Measurements from ENCODE around the gene NSL1.
"Not testable (repeated sequence)": the region's sequence is repeated elsewhere in the genome, so short reads cannot be mapped to it uniquely, and the experiment has no call there.

NSL1 gene

GRCh38 chr1:212791676-212792395 is at the start of gene NSL1, which contains the start of gene TATDN3:
Gene NSL1 (minus strand): TSS chr1:212791777. CDS start chr1:212791763, 14 bp downstream.
Gene TATDN3 (plus strand): TSS chr1:212791894. CDS start chr1:212791922, 28 bp downstream.
- POLR2A ChIA-PET: interaction anchor here (0.5 to 2.1 kb wide), 11 partner anchors 9 to 223 kb away, joined by 3 to 9 read pairs (median 3); partner anchors contain the start of gene FLVCR1
- CTCF ChIA-PET: interaction anchor here (0.6 to 1.1 kb wide), 3 partner anchors 42 to 336 kb away, joined by 3 to 4 read pairs (median 4); no protein-coding TSS in a partner anchor
- peak; percentile 3; the same call in 1 of the 2 replicates for TF ChIP-seq L3MBTL2 (conservative IDR thresholded peaks at IDR 0.05)
- peak; percentile 70 for TF ChIP-seq NFRKB (IDR thresholded peaks at IDR 0.05)
- no peak for TF ChIP-seq HDGF (IDR thresholded peaks at IDR 0.05; ENCODE audit: borderline replicate concordance)
- peak; percentile 76 for TF ChIP-seq ELF4 (IDR thresholded peaks at IDR 0.05)
- no peak for TF ChIP-seq LEF1 (IDR thresholded peaks at IDR 0.05; ENCODE audit: borderline replicate concordance)
- TF ChIP-seq SUZ12 (IDR thresholded peaks at IDR 0.05): no peak
- TF ChIP-seq ZNF384 (IDR thresholded peaks at IDR 0.05): peak; percentile 37; the same call in 1 of the 2 replicates
- peak; percentile 36; the same call in 1 of the 2 replicates for TF ChIP-seq FOXM1 (IDR thresholded peaks at IDR 0.05; ENCODE audit: borderline replicate concordance)
- TF ChIP-seq PKNOX1 (IDR thresholded peaks at IDR 0.05): 0 out of 2 replicates have a peak, but pooled peaks have one; percentile 31
- peak; percentile 32; the same call in 1 of the 2 replicates for TF ChIP-seq ARNT (IDR thresholded peaks at IDR 0.05)
- TF ChIP-seq FOXK2 (IDR thresholded peaks at IDR 0.05): no peak
- TF ChIP-seq CTBP1 (IDR thresholded peaks at IDR 0.05; ENCODE audit: borderline replicate concordance): peak; percentile 96

GRCh38 chr1:212838145-212838544 is 46.6 kb upstream of the NSL1 start:
- ChIA-PET CTCF (no interaction called here), POLR2A (interaction anchor here (1.5 kb wide), 1 partner anchor 20 kb away, joined by 9 read pairs; the partner anchor contains the start of gene FLVCR1)
- TF ChIP-seq NFRKB (IDR thresholded peaks at IDR 0.05) (no peak), PKNOX1 (IDR thresholded peaks at IDR 0.05) (no peak), FOXK2 (IDR thresholded peaks at IDR 0.05) (no peak), FOXA1 (IDR thresholded peaks at IDR 0.05) (no peak), SP1 (IDR thresholded peaks at IDR 0.05) (no peak), TARDBP (IDR thresholded peaks at IDR 0.05) (no peak), ARNT (IDR thresholded peaks at IDR 0.05) (no peak), CTBP1 (IDR thresholded peaks at IDR 0.05; ENCODE audit: borderline replicate concordance) (no peak), ELF4 (IDR thresholded peaks at IDR 0.05) (no peak), LEF1 (IDR thresholded peaks at IDR 0.05; ENCODE audit: borderline replicate concordance) (no peak), HDGF (IDR thresholded peaks at IDR 0.05; ENCODE audit: borderline replicate concordance) (no peak), BHLHE40 (IDR thresholded peaks at IDR 0.05; ENCODE audit: borderline replicate concordance) (no peak), ZNF384 (IDR thresholded peaks at IDR 0.05) (no peak)
- DNase-seq (ENCODE audit: extremely low spot score): no peak

More at GRCh38 chr1:212791676-212792395, at the start of gene NSL1, which contains the start of gene TATDN3:
- peak; percentile 89 for DNase-seq (ENCODE audit: extremely low spot score)

- CTCF ChIA-PET; DNase-seq (ENCODE audit: extremely low spot score): not testable (repeated sequence)
- POLR2A ChIA-PET: interaction anchor here (2.3 kb wide), 1 partner anchor 24 kb away, joined by 6 read pairs; the partner anchor contains the start of gene FLVCR1
Observed at GRCh38 chr1:212833211-212834207, 41.9 kb upstream of the NSL1 start.

- TF ChIP-seq BHLHE40 (IDR thresholded peaks at IDR 0.05; ENCODE audit: borderline replicate concordance) (no peak), FOXM1 (IDR thresholded peaks at IDR 0.05; ENCODE audit: borderline replicate concordance) (no peak), ARNT (IDR thresholded peaks at IDR 0.05) (no peak), FOXK2 (IDR thresholded peaks at IDR 0.05) (no peak), NFRKB (IDR thresholded peaks at IDR 0.05) (no peak), SUZ12 (IDR thresholded peaks at IDR 0.05) (no peak), SP1 (IDR thresholded peaks at IDR 0.05) (no peak), HDGF (IDR thresholded peaks at IDR 0.05; ENCODE audit: borderline replicate concordance) (no peak), ELF4 (IDR thresholded peaks at IDR 0.05) (no peak), FOXA1 (IDR thresholded peaks at IDR 0.05) (no peak), LEF1 (IDR thresholded peaks at IDR 0.05; ENCODE audit: borderline replicate concordance) (no peak), ZNF384 (IDR thresholded peaks at IDR 0.05) (no peak), L3MBTL2 (conservative IDR thresholded peaks at IDR 0.05) (no peak), PKNOX1 (IDR thresholded peaks at IDR 0.05) (no peak)
- CTCF ChIA-PET: no interaction called here
- POLR2A ChIA-PET: no interaction called here
- no peak for DNase-seq (ENCODE audit: extremely low spot score)
Observed at GRCh38 chr1:212828395-212828794, 36.8 kb upstream of the NSL1 start.

- no peak for DNase-seq (ENCODE audit: extremely low spot score)
- POLR2A ChIA-PET: no interaction called here
- TF ChIP-seq ZNF384 (IDR thresholded peaks at IDR 0.05) (no peak), FOXA1 (IDR thresholded peaks at IDR 0.05) (no peak), SUZ12 (IDR thresholded peaks at IDR 0.05) (no peak), CTBP1 (IDR thresholded peaks at IDR 0.05; ENCODE audit: borderline replicate concordance) (no peak), BHLHE40 (IDR thresholded peaks at IDR 0.05; ENCODE audit: borderline replicate concordance) (no peak), L3MBTL2 (conservative IDR thresholded peaks at IDR 0.05) (no peak), LEF1 (IDR thresholded peaks at IDR 0.05; ENCODE audit: borderline replicate concordance) (no peak), SP1 (IDR thresholded peaks at IDR 0.05) (no peak), HDGF (IDR thresholded peaks at IDR 0.05; ENCODE audit: borderline replicate concordance) (no peak)
- CTCF ChIA-PET: no interaction called here
Observed at GRCh38 chr1:212827831-212828278, 36.3 kb upstream of the NSL1 start.

All from HEK293T (cell line).